ENCODE measurements around the gene MSH2.
A peak's percentile ranks its signal among the peaks of the same experiment; 100 is the strongest.

Gene MSH2

GRCh38 chr2:47510745-47511144, 107.8 kb downstream of the MSH2 start:
- no peak for DNase-seq

GRCh38 chr2:47512581-47513083, 109.7 kb downstream of the MSH2 start:
- no peak for DNase-seq

- no peak for DNase-seq
Observed at GRCh38 chr2:47513981-47514520, 111.1 kb downstream of the MSH2 start.

GRCh38 chr2:47516360-47517104, 113.6 kb downstream of the MSH2 start:
- no peak for DNase-seq

GRCh38 chr2:47518497-47519146, 115.7 kb downstream of the MSH2 start:
- no peak for DNase-seq

- DNase-seq, result no peak
Observed at GRCh38 chr2:47519147-47519537, 116.2 kb downstream of the MSH2 start.

GRCh38 chr2:47519604-47520301, 116.8 kb downstream of the MSH2 start:
- peak; percentile 52 for DNase-seq

GRCh38 chr2:47520302-47520630, 117.3 kb downstream of the MSH2 start:
- peak; percentile 52 for DNase-seq

- peak; percentile 47 for DNase-seq
Observed at GRCh38 chr2:47520825-47521665, 118.1 kb downstream of the MSH2 start.

GRCh38 chr2:47521666-47522285, 118.8 kb downstream of the MSH2 start:
- no peak for DNase-seq

- DNase-seq, result no peak
Observed at GRCh38 chr2:47525167-47525566, 122.2 kb downstream of the MSH2 start.

GRCh38 chr2:47528455-47528854, 125.5 kb downstream of the MSH2 start:
- DNase-seq, result no peak

GRCh38 chr2:47528874-47529273, 125.9 kb downstream of the MSH2 start:
- DNase-seq, result no peak

- DNase-seq, result no peak
Observed at GRCh38 chr2:47530105-47530760, 127.3 kb downstream of the MSH2 start.

GRCh38 chr2:47531378-47532042, 128.6 kb downstream of the MSH2 start:
- no peak for DNase-seq
